Spleen (tissue), 11 donors: ENCODE results near the gene NPFFR2. TPM values are rescaled to one million over a fixed set of nuclear protein-coding genes. Genes with fewer than 3 reads are reported as not detected.
"Not testable (repeated sequence)": the region's sequence is repeated elsewhere in the genome, so short reads cannot be mapped to it uniquely, and the experiment has no call there.

Experiments
- DNase-seq: peaks from one replicate; pipeline ENCODE4 v3.0.0-alpha.2; 2020
- H3K27ac ChIP-seq, 8 donors: fragments of 200-600 bp; sonication (generic) in 7 of 8; 1 replicate in 4 of 8; 2 replicates in 4 of 8; pipeline versions ENCODE4 v1.5.0 to v1.8.0; 2016 to 2021; ENCODE audit warnings: inconsistent platforms in 4 of 8, mild to moderate bottlenecking in 4 of 8, moderate library complexity in 1 of 8
- H3K27me3 ChIP-seq, 7 donors: fragments of 200-600 bp; sonication (generic) in 6 of 7; replicated peaks in 1 of 7; 1 replicate in 4 of 7; 2 replicates in 3 of 7; pipeline versions ENCODE4 v1.5.0 to v1.8.0; 2016 to 2021; ENCODE audit warnings: inconsistent platforms in 3 of 7, mild to moderate bottlenecking in 1 of 7
- H3K36me3 ChIP-seq, 6 donors: fragments of 200-600 bp; sonication (generic) in 5 of 6; 1 replicate in 4 of 6; 2 replicates in 2 of 6; pipeline versions ENCODE4 v1.5.0 to v1.8.0; 2016 to 2021; ENCODE audit warnings: inconsistent platforms in 2 of 6
- H3K4me1 ChIP-seq, 6 donors: fragments of 200-600 bp; sonication (generic) in 5 of 6; 1 replicate in 3 of 6; 2 replicates in 3 of 6; pipeline versions ENCODE4 v1.5.0 to v1.8.0; 2016 to 2021; ENCODE audit warnings: inconsistent platforms in 3 of 6
- H3K4me3 ChIP-seq, 8 donors: fragments of 200-600 bp; sonication (generic) in 7 of 8; 1 replicate in 4 of 8; 2 replicates in 4 of 8; pipeline versions ENCODE4 v1.5.0 to v1.8.0; 2016 to 2021; ENCODE audit warnings: inconsistent platforms in 4 of 8, mild to moderate bottlenecking in 4 of 8, moderate library complexity in 2 of 8
- H3K9me3 ChIP-seq, 8 donors: fragments of 200-600 bp; sonication (generic) in 7 of 8; 1 replicate in 4 of 8; 2 replicates in 4 of 8; pipeline versions ENCODE4 v1.5.0 to v1.8.0; 2016 to 2021; ENCODE audit warnings: inconsistent platforms in 4 of 8
- POLR2A ChIP-seq, 3 donors: fragments of 450-650 bp; IDR thresholded peaks; one replicate each; pipeline ENCODE4 v1.5.1; 2017; ENCODE audit warnings: antibody characterized with exemption in 3 of 3, mild to moderate bottlenecking in 1 of 3
- POLR2AphosphoS5 ChIP-seq, 3 donors: sonication (generic); formaldehyde crosslinking; IDR thresholded peaks; one replicate each; pipeline ENCODE4 v1.5.1; 2017; ENCODE audit warnings: antibody characterized with exemption in 3 of 3
- WGBS, 5 donors: extraction: QIAGEN DNeasy Blood & Tissue Kit in 3 of 5; methylation state at CpG; one replicate each; pipeline versions ENCODE4 v1.1.5 to v1.1.7; 2013 to 2018; 5-methylcytosine and 5-hydroxymethylcytosine counted together
- intact Hi-C: fragments of 100-400 bp; cut with DNase I; formaldehyde crosslinking; loops from one replicate; pipeline ENCODE4 v1.15.0; 2023; ENCODE audit warnings: low total_unique reads
- polyA plus RNA-seq, 3 donors: library from polyadenylated mRNA; stranded (reverse); fragments of 200-250 nt; gene quantifications; one replicate each; pipeline ENCODE4 v1.2.1, GENCODE V29; 2013
- total RNA-seq, 7 donors: library from RNA; depleted of rRNA in 3 of 7; stranded (reverse); fragments of >200 nt in 3 of 7; fragmentation: NEBNext Ultra II Directional in 4 of 7; extraction: Animal tissue kit (Norgen Biotek cat#: 25700) in 4 of 7; gene quantifications; one replicate each; pipeline versions ENCODE4 v1.1.0 to v1.2.1, GENCODE V29; 2016 to 2021
- TF ChIP-seq, protein P1 (sequence below), 11 experiments: fragments of 200-600 bp in 7 of 11; fragments of 450-650 bp in 4 of 11; sonication (generic) in 4 of 11; IDR thresholded peaks in 8 of 11; conservative IDR thresholded peaks in 3 of 11; 1 replicate in 7 of 11; 2 replicates in 4 of 11; pipeline versions ENCODE4 v1.4.0 to v1.8.0; 2016 to 2021; ENCODE audit warnings: antibody characterized with exemption in 11 of 11, inconsistent platforms in 4 of 11, mild to moderate bottlenecking in 1 of 11
- donor health status: healthy with polysubstance abuse.
- donor health status: DM: no; HTN: no; CAD: no; lungs with moderate emphysema.
- donor health status: DM: no; HTN: no; CAD: no.
- donor health status: Bipolar disorder and iron deficiency.
- donor health status: healthy.
- donor health status: DM: no; HTN: no; CAD: no.
- donor health status: DM: yes; HTN: yes; CAD: no.

Gene NPFFR2
- total and polyA plus RNA-seq, 10 donors = 0.08 to 1.2 (median 0.17) TPM; not detected in 6

DNA sequence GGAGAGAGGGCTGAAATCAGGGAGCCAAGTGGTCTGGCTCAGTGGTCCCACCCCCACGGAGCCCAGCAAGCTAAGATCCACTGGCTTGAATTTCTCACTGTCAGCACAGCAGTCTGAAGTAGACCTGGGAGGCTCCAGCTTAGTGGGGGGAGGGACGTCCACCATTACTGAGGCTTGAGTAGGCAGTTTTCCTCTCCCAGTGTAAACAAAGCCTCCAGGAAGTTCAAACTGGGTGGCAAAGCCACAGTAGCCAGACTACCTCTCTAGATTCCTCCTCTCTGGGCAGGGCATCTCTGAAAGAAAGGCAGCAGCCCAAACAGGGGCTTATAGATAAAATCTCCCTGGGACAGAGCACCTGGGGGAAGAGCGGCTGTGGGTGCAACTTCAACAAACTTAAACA lies 88.1 kb downstream of the NPFFR2 start:
- Histone ChIP-seq H3K9me3 (peaks cover 0 to 6% (median 0%) of the 10 kb centered on the region in 8 donors), H3K4me1 (no peaks in the 10 kb centered on the region), H3K27ac (no peak overlapping the region), H3K4me3 (no peak overlapping the region), H3K27me3 (peaks cover 0 to 9% (median 0%) of the 10 kb centered on the region in 7 donors), H3K36me3 (no peaks in the 10 kb centered on the region)
- no peak for DNase-seq
- 47 to 91% (median 61%) methylated on average over 1 to 3 of the region's 3 CpGs for WGBS, 5 donors
- intact Hi-C loops = no loop called here
- TF ChIP-seq POLR2AphosphoS5 (IDR thresholded peaks at IDR 0.05) (no peak), POLR2A (IDR thresholded peaks at IDR 0.05) (no peak)
- TF ChIP-seq, protein P1, sequence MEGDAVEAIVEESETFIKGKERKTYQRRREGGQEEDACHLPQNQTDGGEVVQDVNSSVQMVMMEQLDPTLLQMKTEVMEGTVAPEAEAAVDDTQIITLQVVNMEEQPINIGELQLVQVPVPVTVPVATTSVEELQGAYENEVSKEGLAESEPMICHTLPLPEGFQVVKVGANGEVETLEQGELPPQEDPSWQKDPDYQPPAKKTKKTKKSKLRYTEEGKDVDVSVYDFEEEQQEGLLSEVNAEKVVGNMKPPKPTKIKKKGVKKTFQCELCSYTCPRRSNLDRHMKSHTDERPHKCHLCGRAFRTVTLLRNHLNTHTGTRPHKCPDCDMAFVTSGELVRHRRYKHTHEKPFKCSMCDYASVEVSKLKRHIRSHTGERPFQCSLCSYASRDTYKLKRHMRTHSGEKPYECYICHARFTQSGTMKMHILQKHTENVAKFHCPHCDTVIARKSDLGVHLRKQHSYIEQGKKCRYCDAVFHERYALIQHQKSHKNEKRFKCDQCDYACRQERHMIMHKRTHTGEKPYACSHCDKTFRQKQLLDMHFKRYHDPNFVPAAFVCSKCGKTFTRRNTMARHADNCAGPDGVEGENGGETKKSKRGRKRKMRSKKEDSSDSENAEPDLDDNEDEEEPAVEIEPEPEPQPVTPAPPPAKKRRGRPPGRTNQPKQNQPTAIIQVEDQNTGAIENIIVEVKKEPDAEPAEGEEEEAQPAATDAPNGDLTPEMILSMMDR (IDR thresholded peaks at IDR 0.05 in 8 of 11, conservative IDR thresholded peaks at IDR 0.05 in 3 of 11) = no peak

DNA sequence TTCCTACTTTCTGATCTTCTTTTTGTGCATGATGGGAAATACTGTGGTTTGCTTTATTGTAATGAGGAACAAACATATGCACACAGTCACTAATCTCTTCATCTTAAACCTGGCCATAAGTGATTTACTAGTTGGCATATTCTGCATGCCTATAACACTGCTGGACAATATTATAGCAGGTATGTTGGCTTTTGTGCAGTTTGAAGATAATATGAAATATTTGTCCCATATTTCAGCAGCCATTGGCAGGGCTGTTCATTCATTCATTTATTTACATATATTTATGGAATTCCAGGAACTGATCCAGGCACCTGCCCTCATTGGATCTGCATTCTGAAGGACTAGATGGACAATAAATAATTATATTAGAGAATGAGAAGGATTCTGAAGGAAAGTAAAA lies 96.9 kb downstream of the NPFFR2 start:
- intact Hi-C loops = no loop called here

DNA sequence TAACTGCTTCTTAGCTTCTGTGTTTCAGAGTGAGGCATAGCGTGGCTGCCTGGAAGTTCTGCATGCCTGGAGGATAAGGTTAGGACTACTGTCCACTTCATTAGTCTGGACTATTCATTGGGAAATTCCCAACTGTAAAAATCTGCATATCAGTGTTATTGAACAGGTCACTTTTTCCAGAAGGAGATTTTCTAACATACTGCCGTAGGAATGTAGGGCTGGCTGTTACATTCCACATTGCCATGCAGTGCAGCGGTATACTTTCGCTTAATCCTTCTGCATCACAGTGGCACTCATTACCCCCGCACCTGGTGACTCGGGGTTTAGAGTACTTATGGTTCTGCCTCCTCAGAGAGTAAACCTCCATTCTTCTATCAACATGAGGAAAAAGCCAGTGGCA lies 104.6 kb downstream of the NPFFR2 start:
- TF ChIP-seq POLR2AphosphoS5 (IDR thresholded peaks at IDR 0.05) (no peak), POLR2A (IDR thresholded peaks at IDR 0.05) (no peak)
- TF ChIP-seq, protein P1 (IDR thresholded peaks at IDR 0.05 in 8 of 11, conservative IDR thresholded peaks at IDR 0.05 in 3 of 11) = no peak
- intact Hi-C loops = no loop called here
- no peak overlapping the region for H3K27ac ChIP-seq

More for the DNA sequence above, 96.9 kb downstream of the NPFFR2 start:
- H3K4me1 ChIP-seq = no peaks in the 10 kb centered on the region
- TF ChIP-seq POLR2AphosphoS5 (IDR thresholded peaks at IDR 0.05) (no peak), POLR2A (IDR thresholded peaks at IDR 0.05) (no peak)
- TF ChIP-seq, protein P1 (IDR thresholded peaks at IDR 0.05 in 8 of 11, conservative IDR thresholded peaks at IDR 0.05 in 3 of 11) = no peak
- DNase-seq = no peak
- no peaks in the 10 kb centered on the region for H3K27me3 ChIP-seq
- peaks cover 0 to 3% (median 0%) of the 10 kb centered on the region in 8 donors for H3K9me3 ChIP-seq
- no peak overlapping the region for H3K4me3 ChIP-seq
- H3K27ac ChIP-seq = no peak overlapping the region
- no peaks in the 10 kb centered on the region for H3K36me3 ChIP-seq

DNA sequence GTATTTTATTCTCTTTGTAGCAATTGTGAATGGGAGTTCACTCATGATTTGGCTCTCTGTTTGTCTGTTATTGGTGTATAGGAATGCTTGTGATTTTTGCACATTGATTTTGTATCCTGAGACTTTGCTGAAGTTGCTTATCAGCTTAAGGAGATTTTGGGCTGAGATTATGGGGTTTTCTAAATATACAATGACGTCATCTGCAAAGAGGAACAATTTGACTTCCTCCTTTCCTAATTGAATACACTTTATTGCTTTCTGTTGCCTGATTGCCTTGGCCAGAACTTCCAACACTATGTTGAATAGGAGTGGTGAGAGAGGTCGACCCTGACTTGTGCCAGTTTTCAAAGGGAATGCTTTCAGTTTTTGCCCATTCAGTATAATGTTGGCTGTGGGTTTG lies 108.2 kb downstream of the NPFFR2 start:
- H3K27ac ChIP-seq, H3K27me3 ChIP-seq, H3K4me1 ChIP-seq, H3K4me3 ChIP-seq, DNase-seq, intact Hi-C loops, H3K36me3 ChIP-seq: not testable (repeated sequence)
- WGBS, 5 donors = 36 to 46% (median 38%) methylated on average over 2 of the region's 2 CpGs
- peaks cover 0 to 17% (median 6%) of the 10 kb centered on the region in 8 donors for H3K9me3 ChIP-seq

More for the DNA sequence above, 104.6 kb downstream of the NPFFR2 start:
- no peaks in the 10 kb centered on the region for H3K36me3 ChIP-seq
- H3K27me3 ChIP-seq = no peaks in the 10 kb centered on the region
- peaks cover 0 to 17% (median 6%) of the 10 kb centered on the region in 8 donors for H3K9me3 ChIP-seq
- no peak for DNase-seq
- WGBS, 5 donors = 85 to 93% (median 91%) methylated on average over 6 of the region's 6 CpGs
- H3K4me3 ChIP-seq = no peak overlapping the region
- no peaks in the 10 kb centered on the region for H3K4me1 ChIP-seq

DNA sequence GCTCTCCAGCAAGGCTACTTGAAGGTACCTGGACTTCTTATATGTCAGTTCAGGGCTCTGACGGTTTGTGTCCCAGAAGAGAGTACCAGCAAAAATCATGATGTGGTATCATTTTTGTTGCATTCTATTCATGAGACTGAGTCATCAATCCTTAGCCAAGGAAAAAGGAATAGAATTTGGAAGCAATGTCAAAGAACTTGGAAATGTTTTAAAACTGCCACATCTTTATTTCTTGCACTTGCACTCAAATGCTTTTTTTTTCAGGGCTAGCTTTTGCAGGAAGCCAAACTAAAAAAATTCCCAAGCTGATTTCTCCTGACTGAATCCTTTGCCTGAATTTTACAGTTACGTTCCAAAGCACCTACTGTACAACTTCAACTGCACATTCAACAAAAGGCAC lies 112.4 kb downstream of the NPFFR2 start:
- no peak for DNase-seq
- TF ChIP-seq, protein P1 (IDR thresholded peaks at IDR 0.05 in 8 of 11, conservative IDR thresholded peaks at IDR 0.05 in 3 of 11) = no peak
- TF ChIP-seq POLR2A (IDR thresholded peaks at IDR 0.05) (no peak), POLR2AphosphoS5 (IDR thresholded peaks at IDR 0.05) (no peak)

More for the DNA sequence above, 112.4 kb downstream of the NPFFR2 start:
- H3K4me1 ChIP-seq = no peaks in the 10 kb centered on the region
- no peak overlapping the region for H3K27ac ChIP-seq
- no peaks in the 10 kb centered on the region for H3K36me3 ChIP-seq
- no peak overlapping the region for H3K4me3 ChIP-seq
- peaks cover 0 to 7% (median 4%) of the 10 kb centered on the region in 8 donors for H3K9me3 ChIP-seq
- 79 to 85% (median 80%) methylated on average over 2 of the region's 2 CpGs for WGBS, 5 donors
- no peaks in the 10 kb centered on the region for H3K27me3 ChIP-seq
- intact Hi-C loops = no loop called here
